Right lobe of liver (tissue), 6 donors: ENCODE data around the gene SATL1. TPM values are rescaled to one million over a fixed set of nuclear protein-coding genes. Genes with fewer than 3 reads are reported as not detected.

Experiments used
- ATAC-seq, 4 donors: fragments of 200-7000 bp; cut with Tn5 transposase; one replicate each; pipeline ENCODE4 v1.9.1; 2020; ENCODE audit warnings: mild to moderate bottlenecking in 4 of 4, moderate library complexity in 4 of 4
- DNase-seq, 3 donors: peaks; one replicate each; pipeline ENCODE4 v3.0.0-alpha.2; 2020
- H3K27ac ChIP-seq, 3 donors: fragments of 200-600 bp; one replicate each; pipeline ENCODE4 v1.8.0; 2022
- H3K27me3 ChIP-seq, 2 donors: fragments of 200-600 bp; one replicate each; pipeline ENCODE4 v1.8.0; 2022
- H3K36me3 ChIP-seq, 4 donors: fragments of 200-600 bp; sonication (generic) in 1 of 4; one replicate each; pipeline versions ENCODE4 v1.5.1 to v1.8.0; 2017 to 2022; ENCODE audit warnings: control low read depth in 1 of 4
- H3K4me1 ChIP-seq, 4 donors: fragments of 200-600 bp; sonication (generic) in 1 of 4; one replicate each; pipeline versions ENCODE4 v1.5.1 to v1.8.0; 2017 to 2022; ENCODE audit warnings: control low read depth in 1 of 4
- H3K4me3 ChIP-seq, 3 donors: fragments of 200-600 bp; one replicate each; pipeline ENCODE4 v1.8.0; 2022
- H3K9me3 ChIP-seq, 4 donors: fragments of 200-600 bp; sonication (generic) in 1 of 4; one replicate each; pipeline versions ENCODE4 v1.5.1 to v1.8.0; 2017 to 2022; ENCODE audit warnings: control low read depth in 1 of 4
- POLR2A ChIP-seq: fragments of 450-650 bp; IDR thresholded peaks from one replicate; pipeline ENCODE4 v1.6.1; 2017; ENCODE audit warnings: antibody characterized with exemption, mild to moderate bottlenecking
- WGBS: methylation state at CpG from one replicate; pipeline ENCODE4 v1.1.6; 2018; ENCODE audit warnings: low coverage, low lambda C conversion rate; ENCODE audit not compliant: insufficient coverage; ENCODE audit errors: missing lambda C conversion rate; 5-methylcytosine and 5-hydroxymethylcytosine counted together
- intact Hi-C, 2 donors: fragments of 100-400 bp; cut with DNase I; formaldehyde crosslinking; loops; one replicate each; pipeline versions ENCODE4 v1.11.2 to v1.14.1; 2022
- total RNA-seq, 6 experiments: library from RNA; depleted of rRNA in 2 of 6; stranded (reverse); fragments of >200 nt in 2 of 6; fragmentation: NEBNext Ultra II Directional in 3 of 6; extraction: Animal tissue kit (Norgen Biotek cat#: 25700) in 3 of 6; gene quantifications; one replicate each; pipeline versions ENCODE4 v1.1.0 to v1.2.4, GENCODE V29; 2016 to 2023
- TF ChIP-seq, protein P1 (sequence below), 4 donors: fragments of 200-600 bp in 3 of 4; fragments of 450-650 bp in 1 of 4; IDR thresholded peaks; one replicate each; pipeline versions ENCODE4 v1.5.1 to v1.8.0; 2016 to 2022; ENCODE audit warnings: antibody characterized with exemption in 4 of 4, mild to moderate bottlenecking in 2 of 4
- donor health status: DM: no; HTN: yes; CAD: no.
- donor health status: DM: no; HTN: no; CAD: no.
- donor health status: DM: no; HTN: no; CAD: no.
- donor health status: DM: no; HTN: yes; CAD: no.
- donor health status: DM: no; HTN: yes; CAD: no.

Gene SATL1
- total RNA-seq, 6 experiments from 2014 or later = not detected

- no peak for DNase-seq
- 40% methylated on average over 2 of the region's 2 CpGs for WGBS
- H3K9me3 ChIP-seq = no peaks in the 10 kb centered on the region
- ATAC-seq = no peak
- H3K4me3 ChIP-seq = no peak overlapping the region
- H3K27ac ChIP-seq = no peak overlapping the region
- no peaks in the 10 kb centered on the region for H3K4me1 ChIP-seq
- no peaks in the 10 kb centered on the region for H3K27me3 ChIP-seq
- no peaks in the 10 kb centered on the region for H3K36me3 ChIP-seq
- intact Hi-C loops = no loop called here
- TF ChIP-seq POLR2A = no peak
- TF ChIP-seq, protein P1, sequence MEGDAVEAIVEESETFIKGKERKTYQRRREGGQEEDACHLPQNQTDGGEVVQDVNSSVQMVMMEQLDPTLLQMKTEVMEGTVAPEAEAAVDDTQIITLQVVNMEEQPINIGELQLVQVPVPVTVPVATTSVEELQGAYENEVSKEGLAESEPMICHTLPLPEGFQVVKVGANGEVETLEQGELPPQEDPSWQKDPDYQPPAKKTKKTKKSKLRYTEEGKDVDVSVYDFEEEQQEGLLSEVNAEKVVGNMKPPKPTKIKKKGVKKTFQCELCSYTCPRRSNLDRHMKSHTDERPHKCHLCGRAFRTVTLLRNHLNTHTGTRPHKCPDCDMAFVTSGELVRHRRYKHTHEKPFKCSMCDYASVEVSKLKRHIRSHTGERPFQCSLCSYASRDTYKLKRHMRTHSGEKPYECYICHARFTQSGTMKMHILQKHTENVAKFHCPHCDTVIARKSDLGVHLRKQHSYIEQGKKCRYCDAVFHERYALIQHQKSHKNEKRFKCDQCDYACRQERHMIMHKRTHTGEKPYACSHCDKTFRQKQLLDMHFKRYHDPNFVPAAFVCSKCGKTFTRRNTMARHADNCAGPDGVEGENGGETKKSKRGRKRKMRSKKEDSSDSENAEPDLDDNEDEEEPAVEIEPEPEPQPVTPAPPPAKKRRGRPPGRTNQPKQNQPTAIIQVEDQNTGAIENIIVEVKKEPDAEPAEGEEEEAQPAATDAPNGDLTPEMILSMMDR (IDR thresholded peaks at IDR 0.05) = no peak
Measured at GRCh38 chrX:85243155-85243554, 424 bp downstream of the SATL1 start.

GRCh38 chrX:85223359-85223758 lies 20.2 kb downstream of the SATL1 start:
- no peak for TF ChIP-seq POLR2A
- TF ChIP-seq, protein P1 (IDR thresholded peaks at IDR 0.05) = no peak
- DNase-seq (no peak), ATAC-seq (peak; percentile 76 to 94 (median 80))
- no peak overlapping the region for H3K27ac ChIP-seq
- intact Hi-C loops = no loop called here
- no peaks in the 10 kb centered on the region for H3K4me1 ChIP-seq
- H3K9me3 ChIP-seq = no peaks in the 10 kb centered on the region
- H3K4me3 ChIP-seq = no peak overlapping the region
- no peaks in the 10 kb centered on the region for H3K36me3 ChIP-seq
- WGBS = 23% methylated on average over 2 of the region's 2 CpGs
- H3K27me3 ChIP-seq = peaks cover 0 to 4% of the 10 kb centered on the region in 2 donors

GRCh38 chrX:85221361-85221760 lies 22.2 kb downstream of the SATL1 start:
- no peak overlapping the region for H3K27ac ChIP-seq
- no peak overlapping the region for H3K4me3 ChIP-seq
- 21% methylated on average over 1 of the region's 1 CpG for WGBS
- H3K9me3 ChIP-seq = no peaks in the 10 kb centered on the region
- TF ChIP-seq, protein P1 (IDR thresholded peaks at IDR 0.05) = no peak
- ATAC-seq (no peak), DNase-seq (no peak)
- peaks cover 0 to 4% of the 10 kb centered on the region in 2 donors for H3K27me3 ChIP-seq
- intact Hi-C loops = no loop called here
- H3K36me3 ChIP-seq = no peaks in the 10 kb centered on the region
- H3K4me1 ChIP-seq = no peaks in the 10 kb centered on the region

GRCh38 chrX:85215946-85216345 lies 27.6 kb downstream of the SATL1 start:
- WGBS = 65% methylated on average over 1 of the region's 1 CpG
- no peak overlapping the region for H3K4me3 ChIP-seq
- ATAC-seq (no peak), DNase-seq (no peak)
- intact Hi-C loops = no loop called here
- H3K4me1 ChIP-seq = no peaks in the 10 kb centered on the region
- no peaks in the 10 kb centered on the region for H3K9me3 ChIP-seq
- no peak overlapping the region for H3K27ac ChIP-seq
- H3K36me3 ChIP-seq = no peaks in the 10 kb centered on the region
- H3K27me3 ChIP-seq = no peaks in the 10 kb centered on the region
- TF ChIP-seq, protein P1 (IDR thresholded peaks at IDR 0.05) = no peak
- no peak for TF ChIP-seq POLR2A
